ENCODE results near the gene PIGO. TPM values are rescaled to one million over a fixed set of nuclear protein-coding genes. Genes with fewer than 3 reads are reported as not detected.

Gene PIGO
- total RNA-seq, 2 donors from 2014 or later = 12.5 to 15.0 TPM

- WGBS, 2 donors = 81 to 88% methylated on average over 7 of the region's 7 CpGs
- H3K4me1 ChIP-seq = peaks cover 7% of the 10 kb centered on the region
- DNase-seq = no peak
- no peaks in the 10 kb centered on the region for H3K27me3 ChIP-seq
- TF ChIP-seq CTCF (IDR thresholded peaks at IDR 0.05) (no peak), POLR2A (IDR thresholded peaks at IDR 0.05) (no peak)
- peaks cover 0 to 3% (median 0%) of the 10 kb centered on the region in 3 donors for H3K9me3 ChIP-seq
- H3K36me3 ChIP-seq (replicated peaks in 1 of 2; ENCODE audit: insufficient read depth in 1 of 2, low read depth in 2 of 2) = no peaks in the 10 kb centered on the region
- ATAC-seq = no peak
- H3K4me3 ChIP-seq = no peak overlapping the region
- intact Hi-C loops (cut with DNase I) = no loop called here
- H3K27ac ChIP-seq = no peak overlapping the region
Measured at GRCh38 chr9:35135988-35136387, 39.6 kb upstream of the PIGO start.

GRCh38 chr9:35134920-35135319 is 38.5 kb upstream of the PIGO start:
- ATAC-seq (no peak), DNase-seq (no peak)
- Histone ChIP-seq H3K27ac (no peak overlapping the region), H3K36me3 (replicated peaks in 1 of 2; ENCODE audit: insufficient read depth in 1 of 2, low read depth in 2 of 2) (no peaks in the 10 kb centered on the region), H3K4me1 (peaks cover 7% of the 10 kb centered on the region), H3K4me3 (no peak overlapping the region), H3K9me3 (no peaks in the 10 kb centered on the region), H3K27me3 (no peaks in the 10 kb centered on the region)
- no peak for TF ChIP-seq POLR2A (IDR thresholded peaks at IDR 0.05)
- no peak for TF ChIP-seq CTCF (IDR thresholded peaks at IDR 0.05)
- intact Hi-C loops (cut with DNase I) = no loop called here
- WGBS, 2 donors = 81 to 84% methylated on average over 6 of the region's 6 CpGs

DNA sequence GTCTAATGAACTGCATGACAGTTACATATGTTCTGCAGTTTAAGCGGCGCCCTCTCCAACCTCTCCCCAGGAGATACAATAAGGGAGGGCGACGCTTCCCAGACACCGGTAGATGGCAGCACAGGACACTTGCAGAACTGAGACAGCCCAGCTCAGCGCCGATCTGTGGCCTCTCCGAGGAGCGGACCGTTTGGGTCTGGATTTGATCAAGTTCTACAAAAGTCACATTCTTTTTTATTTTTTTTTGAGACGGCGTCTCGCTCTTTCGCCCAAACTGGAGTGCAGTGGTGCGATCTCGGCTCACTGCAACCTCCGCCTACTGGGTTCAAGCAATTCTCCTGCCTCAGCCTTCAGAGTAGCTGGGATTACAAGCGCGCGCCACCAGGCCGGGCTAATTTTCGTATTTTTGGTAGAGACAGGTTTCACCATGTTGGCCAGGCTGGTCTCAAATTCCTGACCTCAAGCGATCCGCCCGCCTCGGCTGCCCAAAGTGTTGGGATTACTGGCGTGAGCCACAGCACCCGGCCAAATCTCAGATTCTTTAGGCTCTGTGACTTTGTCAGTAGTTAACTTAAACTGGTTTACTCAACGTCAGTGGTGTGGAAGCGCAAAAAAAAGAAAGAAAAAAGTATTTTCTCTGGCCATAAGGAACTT is 20.6 kb upstream of the PIGO start:
- DNase-seq = peak; percentile 92 to 97 (median 94)
- intact Hi-C loops (cut with DNase I) = loop anchor here (5.0 kb wide), 2 partner anchors 145 to 360 kb away; no protein-coding TSS in a partner anchor
- Histone ChIP-seq H3K4me3 (peak overlapping the region in 1 of 2 donors; percentile 21), H3K9me3 (no peaks in the 10 kb centered on the region), H3K27me3 (no peaks in the 10 kb centered on the region), H3K4me1 (peaks cover 29% of the 10 kb centered on the region), H3K36me3 (replicated peaks in 1 of 2; ENCODE audit: insufficient read depth in 1 of 2, low read depth in 2 of 2) (no peaks in the 10 kb centered on the region), H3K27ac (peak overlapping the region; percentile 60 to 87 (median 84))
- WGBS, 2 donors = 11 to 21% methylated on average over 24 to 30 of the region's 30 CpGs
- ATAC-seq = peak; percentile 78
- TF ChIP-seq CTCF (IDR thresholded peaks at IDR 0.05) (peak; percentile 94 to 98 (median 97)), POLR2A (IDR thresholded peaks at IDR 0.05) (no peak)

DNA sequence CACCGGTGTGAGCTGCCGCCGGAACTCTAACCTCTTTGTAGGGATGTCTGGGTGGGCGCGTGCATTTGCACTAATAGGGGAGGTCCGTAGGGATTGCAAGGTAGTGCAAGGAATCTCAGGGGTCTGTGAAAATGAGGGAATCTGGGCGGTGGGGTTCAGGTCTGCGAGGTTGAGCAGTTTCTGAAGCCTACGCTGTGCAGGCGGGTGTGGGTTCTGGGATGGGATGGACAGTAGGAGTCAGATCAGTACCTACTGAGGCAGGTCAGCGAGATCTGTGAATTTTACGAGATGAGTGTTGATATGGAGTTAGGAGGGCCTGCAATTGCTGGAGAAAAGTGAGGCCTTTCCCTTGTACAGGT is 20.1 kb upstream of the PIGO start:
- Histone ChIP-seq H3K4me3 (peak overlapping the region; percentile 21 to 70), H3K36me3 (replicated peaks in 1 of 2; ENCODE audit: insufficient read depth in 1 of 2, low read depth in 2 of 2) (no peaks in the 10 kb centered on the region), H3K9me3 (no peaks in the 10 kb centered on the region), H3K27me3 (no peaks in the 10 kb centered on the region), H3K4me1 (peaks cover 33% of the 10 kb centered on the region), H3K27ac (peak overlapping the region; percentile 60 to 87 (median 84))
- DNase-seq (no peak), ATAC-seq (peak; percentile 0)
- whole genome bisulfite sequencing, 2 donors = 0 to 1% methylated on average over 5 to 12 of the region's 12 CpGs
- intact Hi-C loops (cut with DNase I) = loop anchor here (5.0 kb wide), 2 partner anchors 146 to 361 kb away; no protein-coding TSS in a partner anchor
- TF ChIP-seq CTCF (IDR thresholded peaks at IDR 0.05) = no peak
- TF ChIP-seq POLR2A (IDR thresholded peaks at IDR 0.05) = peak in 1 of 3 donors; percentile 44

All from body of pancreas (tissue), 4 donors.